Suppressor macrophage treated with lipopolysaccharide for 1 hour (primary cell): ENCODE data around the gene TP53I13.
A peak's percentile ranks its signal among the peaks of the same experiment; 100 is the strongest.

Experiments used
- DNase-seq, 3 donors: peaks; one replicate each; pipeline ENCODE4 v3.0.0-alpha.2; 2020 to 2022

Gene TP53I13

DNA sequence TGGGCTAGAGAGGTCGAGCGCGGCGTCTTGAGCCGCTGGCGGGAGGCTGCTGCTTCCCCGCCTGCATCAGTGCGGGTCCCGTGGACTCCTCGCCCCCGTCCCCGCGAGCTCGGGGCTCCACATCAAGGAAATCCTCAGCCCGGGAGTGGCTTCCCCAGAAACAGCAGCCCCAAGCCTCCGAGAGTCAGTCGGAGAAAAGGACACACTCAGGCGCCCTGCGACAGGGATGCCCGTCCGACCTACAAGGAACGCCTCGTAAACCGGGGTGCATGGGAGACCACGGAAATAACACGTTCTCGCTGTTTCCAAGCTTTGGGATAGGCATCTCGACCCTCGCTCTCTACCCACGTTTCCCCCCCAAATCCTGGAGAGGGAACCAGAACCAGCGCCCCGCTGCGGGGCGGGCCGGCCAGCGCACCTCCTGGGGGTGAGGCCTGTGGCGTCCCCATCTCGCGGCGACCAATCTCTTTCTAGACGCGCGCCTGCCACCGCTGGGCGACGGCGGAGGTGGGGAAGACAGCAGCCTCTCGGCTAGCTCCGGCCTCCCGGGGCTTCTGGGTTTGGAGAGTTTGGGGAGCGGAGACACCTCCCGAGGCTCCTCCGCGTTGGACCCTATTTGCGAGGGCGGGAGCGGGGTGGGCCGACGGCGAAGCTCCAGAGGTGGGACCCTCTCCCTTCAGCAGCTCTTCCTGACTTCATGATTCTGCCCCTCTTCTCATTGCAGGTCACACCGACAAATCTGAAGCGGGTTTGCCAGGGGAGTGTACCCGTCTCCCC lies 759 bp upstream of the TP53I13 start:
- DNase-seq = peak; percentile 63 to 83 (median 67)

DNA sequence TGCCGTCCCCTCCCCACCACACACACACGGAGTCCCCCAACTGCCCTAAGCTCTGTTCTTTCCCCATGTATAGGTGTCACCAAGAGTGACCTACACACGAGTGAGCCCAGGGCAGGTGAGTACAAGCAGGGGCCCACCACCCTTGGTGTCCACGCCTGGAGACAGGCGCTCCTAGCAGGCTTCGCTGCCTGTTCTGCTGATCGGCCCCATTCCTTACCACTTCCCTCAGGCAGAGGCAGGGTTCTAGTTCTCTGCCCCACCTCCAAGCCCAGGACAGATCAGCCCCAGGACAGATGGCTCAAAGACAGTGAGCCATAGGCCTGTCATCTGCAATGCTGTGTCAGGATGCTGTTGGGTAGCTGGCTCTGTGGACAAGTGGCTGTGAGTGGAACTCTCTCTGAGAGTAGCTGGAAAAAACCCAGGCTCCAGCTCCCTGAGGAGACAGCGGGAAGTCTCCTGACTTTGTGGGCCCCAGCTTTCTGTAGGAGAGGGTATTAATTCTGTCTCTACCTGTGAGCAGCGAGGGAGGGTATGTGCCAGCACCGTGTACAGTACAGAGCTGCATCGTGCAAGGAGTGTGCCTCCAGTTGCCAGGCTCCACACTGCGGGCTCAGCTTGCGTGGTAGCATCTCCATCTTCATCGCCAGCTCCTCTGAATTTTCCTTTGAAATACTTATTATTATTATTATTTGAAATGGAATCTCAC lies 897 bp downstream of the TP53I13 start:
- DNase-seq = peak; percentile 33 to 52 (median 41)

DNA sequence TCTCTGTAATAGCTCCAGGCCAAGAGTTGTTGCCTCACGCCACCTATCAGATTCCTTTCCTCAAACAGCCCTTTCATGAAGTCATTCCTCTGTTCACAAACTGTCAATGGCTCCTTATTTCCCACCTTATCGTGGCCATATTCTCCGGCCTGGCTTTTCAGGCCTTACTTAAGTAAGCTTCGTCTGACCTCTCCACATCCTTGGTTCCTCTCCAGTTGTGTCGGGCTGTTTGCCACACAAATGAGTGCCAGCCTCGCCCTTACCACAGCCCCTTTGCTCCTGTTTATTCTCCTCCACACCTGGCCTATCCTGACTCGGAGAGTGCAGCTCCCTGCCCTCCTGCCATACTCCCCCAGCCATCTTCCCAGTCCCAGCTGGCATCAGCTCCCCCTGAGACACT lies 2.0 kb downstream of the TP53I13 start:
- DNase-seq = no peak

GRCh38 chr17:29571486-29571882 lies 3.0 kb downstream of the TP53I13 start:
- no peak for DNase-seq

GRCh38 chr17:29571883-29572681 lies 3.6 kb downstream of the TP53I13 start:
- DNase-seq = peak in 1 of 3 donors; percentile 28

DNA sequence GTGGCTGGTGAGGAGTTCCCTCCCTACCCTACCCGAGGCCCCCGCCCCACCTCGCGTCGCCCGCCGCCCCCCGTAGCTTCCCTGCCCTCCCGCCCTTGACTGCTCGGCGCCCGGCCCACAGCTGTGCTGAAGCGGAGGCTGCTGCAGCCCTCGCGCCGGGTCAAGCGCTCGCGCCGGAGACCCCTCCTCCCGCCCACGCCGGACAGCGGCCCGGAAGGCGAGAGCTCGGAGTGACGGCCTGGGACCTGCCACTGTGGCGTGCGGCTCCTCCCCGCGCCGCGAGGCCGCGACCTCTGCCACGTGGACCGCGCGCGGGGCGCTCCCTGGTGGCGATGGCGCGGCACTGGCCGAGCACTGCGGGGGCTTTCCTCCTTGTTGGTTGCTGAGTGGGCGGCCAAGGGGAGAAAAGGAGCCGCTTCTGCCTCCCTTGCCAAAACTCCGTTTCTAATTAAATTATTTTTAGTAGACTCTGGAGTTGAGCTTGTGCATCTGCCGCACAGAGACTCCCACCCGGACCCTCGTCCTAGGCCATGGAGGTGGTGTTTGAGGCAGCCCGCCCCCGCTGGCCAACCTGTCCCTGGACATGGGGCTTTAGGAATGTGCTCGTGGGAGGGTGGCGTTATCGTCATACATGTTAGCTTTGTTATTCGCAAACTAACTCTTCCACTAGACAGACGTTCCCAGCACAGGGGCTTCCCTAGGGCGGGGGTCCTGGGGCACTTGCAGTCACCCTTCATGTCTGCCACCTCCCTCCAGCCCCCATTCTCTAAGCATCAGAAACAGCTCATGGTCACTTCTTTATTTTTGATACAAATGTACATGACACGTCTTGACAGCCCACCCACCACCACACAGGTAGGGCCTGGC lies 4.4 kb downstream of the TP53I13 start:
- DNase-seq = peak; percentile 87 to 93 (median 92)

DNA sequence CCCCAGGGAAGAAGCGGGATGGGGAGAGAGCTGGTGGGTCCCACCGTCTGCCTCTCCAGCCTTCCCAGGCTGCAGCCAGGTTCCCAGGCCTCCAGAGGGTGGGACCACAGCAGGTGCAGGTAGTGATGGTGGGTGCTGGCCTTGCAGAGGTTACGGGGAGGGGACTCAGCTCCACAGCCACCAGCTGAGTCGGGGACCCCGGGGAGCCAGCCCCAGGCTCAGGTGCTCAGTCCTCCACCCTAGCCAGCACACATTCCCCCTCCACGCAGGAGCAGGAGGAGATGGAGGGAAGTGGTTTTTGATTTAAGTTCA lies 5.0 kb downstream of the TP53I13 start:
- no peak for DNase-seq

- DNase-seq = no peak
These were observed 5.6 kb downstream of the TP53I13 start for GRCh38 chr17:29573871-29574731.

- DNase-seq = no peak
These were observed 6.4 kb downstream of the TP53I13 start for GRCh38 chr17:29574732-29575510.

- DNase-seq = no peak
These were observed 7.2 kb downstream of the TP53I13 start for GRCh38 chr17:29575511-29576213.

- no peak for DNase-seq
These were observed 7.9 kb downstream of the TP53I13 start for GRCh38 chr17:29576214-29577000.

GRCh38 chr17:29577001-29577370 lies 8.5 kb downstream of the TP53I13 start:
- DNase-seq = no peak

DNA sequence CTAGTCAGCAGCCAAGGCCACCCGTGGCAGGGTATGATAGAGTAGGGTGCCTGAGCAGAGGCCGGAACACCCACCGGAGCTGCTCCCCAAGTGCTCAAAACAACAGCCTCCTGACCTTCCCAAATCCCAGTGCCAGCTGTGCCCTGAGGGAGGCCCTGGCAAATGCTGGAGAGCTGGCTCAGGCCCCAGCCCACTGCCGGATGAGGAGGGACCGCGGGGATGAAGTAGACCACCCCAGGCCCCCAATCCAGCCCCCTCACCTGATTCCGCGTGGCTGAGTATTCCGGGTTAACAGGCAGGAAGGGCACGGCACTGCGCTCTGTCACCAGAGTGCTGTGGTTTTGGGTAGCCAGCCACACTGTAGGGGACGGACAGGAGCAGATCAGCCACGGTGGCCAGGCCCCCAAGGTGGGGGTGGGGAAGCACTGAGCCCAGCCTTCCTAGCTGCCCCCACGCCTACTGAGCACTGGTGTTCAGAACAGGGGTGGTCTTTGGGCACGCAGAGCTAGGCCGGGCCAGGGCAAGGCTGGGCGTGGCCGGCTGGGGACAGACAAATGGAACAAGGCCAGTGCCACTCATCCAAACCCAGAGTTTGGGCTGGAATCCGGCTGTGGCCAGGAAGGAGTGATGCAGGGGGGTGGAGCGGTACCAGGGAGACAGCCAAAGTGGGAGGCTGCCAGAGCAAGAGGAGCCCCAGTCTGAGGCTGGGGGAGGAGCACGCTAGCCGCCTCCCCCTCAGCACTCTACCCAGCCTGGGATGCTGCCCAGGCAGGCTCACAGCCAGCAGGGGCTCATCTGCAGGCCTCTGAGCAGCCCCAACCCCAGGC lies 9.1 kb downstream of the TP53I13 start:
- no peak for DNase-seq

- no peak for DNase-seq
These were observed 10.4 kb downstream of the TP53I13 start for GRCh38 chr17:29578626-29579485.

GRCh38 chr17:29579866-29580771 lies 11.6 kb downstream of the TP53I13 start:
- peak; percentile 93 to 95 (median 94) for DNase-seq

DNA sequence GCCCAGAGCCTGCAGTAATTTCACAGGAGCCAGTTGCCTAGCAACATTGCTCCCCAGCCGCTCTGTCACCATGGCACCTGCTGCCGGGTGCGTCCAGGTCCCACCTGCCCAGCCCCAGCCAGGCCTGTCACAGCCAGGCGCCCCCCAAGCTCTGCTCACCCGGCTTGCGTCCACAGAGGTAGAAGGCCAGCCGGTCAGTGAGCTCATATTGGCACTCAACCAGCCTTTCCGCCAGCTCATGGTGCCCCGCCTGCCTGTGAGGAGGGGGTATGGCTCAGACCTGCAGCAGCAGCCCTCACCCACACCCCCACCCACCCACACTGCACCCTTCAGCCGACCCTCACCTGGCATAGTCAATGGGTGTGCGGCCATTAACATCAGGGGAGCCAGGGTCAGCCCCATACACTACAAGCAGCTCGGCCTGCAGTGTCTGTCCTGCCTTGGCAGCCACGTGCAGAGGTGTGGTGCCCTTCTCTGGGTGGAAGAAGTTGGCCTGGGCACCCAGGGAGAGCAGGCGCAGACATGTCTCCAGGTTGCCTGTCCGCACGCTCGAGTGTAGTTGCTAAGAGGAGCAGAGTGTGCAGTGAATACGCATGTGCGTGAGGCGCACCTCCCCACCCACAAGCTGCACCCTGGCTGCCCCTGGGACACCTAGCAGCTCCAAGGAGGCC lies 13.2 kb downstream of the TP53I13 start:
- DNase-seq = no peak
